H54 (cell line): ENCODE results near the gene AS3MT.
"Not testable (repeated sequence)": the region's sequence is repeated elsewhere in the genome, so short reads cannot be mapped to it uniquely, and the experiment has no call there.

Experiments
- DNase-seq: peaks from one replicate; pipeline ENCODE4 v3.0.0; 2011; ENCODE audit warnings: low spot score, mixed read lengths; ENCODE audit not compliant: insufficient read length
- FAIRE-seq: peaks from 3 replicates; lab custom pipeline; 2011; peaks lifted over from hg19 to GRCh38; lab: Jason Lieb, UNC
- POLR2A ChIP-seq: IDR thresholded peaks from 2 replicates; pipeline ENCODE4 v1.6.1; 2011; ENCODE audit warnings: low read depth, mild to moderate bottlenecking, low read length

Gene AS3MT

GRCh38 chr10:102845352-102845902, 23.8 kb upstream of the AS3MT start:
- no peak for TF ChIP-seq POLR2A
- DNase-seq (no peak), FAIRE-seq (no peak)

- DNase-seq (no peak), FAIRE-seq (no peak)
- no peak for TF ChIP-seq POLR2A
Observed at GRCh38 chr10:102850025-102850518, 19.2 kb upstream of the AS3MT start.

- DNase-seq, FAIRE-seq: not testable (repeated sequence)
Observed at GRCh38 chr10:102853237-102853636, 16.0 kb upstream of the AS3MT start.

- FAIRE-seq: not testable (repeated sequence)
Observed at GRCh38 chr10:102855731-102856436, 13.4 kb upstream of the AS3MT start.

GRCh38 chr10:102856758-102857424, 12.4 kb upstream of the AS3MT start:
- DNase-seq (no peak), FAIRE-seq (no peak)
- no peak for TF ChIP-seq POLR2A

More at GRCh38 chr10:102855731-102856436, 13.4 kb upstream of the AS3MT start:
- DNase-seq: peak; percentile 67

GRCh38 chr10:102859911-102860310, 9.4 kb upstream of the AS3MT start:
- DNase-seq (no peak), FAIRE-seq (no peak)
- no peak for TF ChIP-seq POLR2A

GRCh38 chr10:102863660-102864059, 5.6 kb upstream of the AS3MT start:
- DNase-seq (no peak), FAIRE-seq (no peak)
- no peak for TF ChIP-seq POLR2A

- DNase-seq: no peak
- TF ChIP-seq POLR2A: no peak
- no peak for FAIRE-seq
Observed at GRCh38 chr10:102865620-102866019, 3.6 kb upstream of the AS3MT start.

GRCh38 chr10:102868911-102869257, 386 bp upstream of the AS3MT start:
- DNase-seq: no peak
- FAIRE-seq: no peak
- TF ChIP-seq POLR2A: no peak

GRCh38 chr10:102870221-102870620, 951 bp downstream of the AS3MT start:
- no peak for TF ChIP-seq POLR2A
- no peak for DNase-seq
- no peak for FAIRE-seq

GRCh38 chr10:102872163-102872562, 2.9 kb downstream of the AS3MT start:
- TF ChIP-seq POLR2A: no peak
- FAIRE-seq: no peak
- no peak for DNase-seq

GRCh38 chr10:102876747-102877153, 7.5 kb downstream of the AS3MT start:
- FAIRE-seq (no peak), DNase-seq (no peak)
- TF ChIP-seq POLR2A: no peak

- DNase-seq (no peak), FAIRE-seq (no peak)
- no peak for TF ChIP-seq POLR2A
Observed at GRCh38 chr10:102878629-102879028, 9.4 kb downstream of the AS3MT start.

GRCh38 chr10:102880256-102880655, 11.0 kb downstream of the AS3MT start:
- DNase-seq (no peak), FAIRE-seq (no peak)
- no peak for TF ChIP-seq POLR2A
